Activated CD4-positive, CD25-positive, alpha-beta regulatory T cell treated with anti-CD3 and anti-CD28 coated beads, Interleukin-2, amount 50 U/mL, for 24 hours (primary cell): ENCODE measurements around the gene RGS6.

Source experiments
- ATAC-seq, 2 donors: fragments of 150-1000 bp; cut with Tn5 transposase; one replicate each; pipeline ENCODE4 v1.10.0; 2021; ENCODE audit warnings: mild to moderate bottlenecking in 1 of 2, moderate library complexity in 1 of 2

The RGS6 gene

GRCh38 chr14:72332046-72332445, 399.8 kb downstream of the RGS6 start:
- ATAC-seq = no peak

DNA sequence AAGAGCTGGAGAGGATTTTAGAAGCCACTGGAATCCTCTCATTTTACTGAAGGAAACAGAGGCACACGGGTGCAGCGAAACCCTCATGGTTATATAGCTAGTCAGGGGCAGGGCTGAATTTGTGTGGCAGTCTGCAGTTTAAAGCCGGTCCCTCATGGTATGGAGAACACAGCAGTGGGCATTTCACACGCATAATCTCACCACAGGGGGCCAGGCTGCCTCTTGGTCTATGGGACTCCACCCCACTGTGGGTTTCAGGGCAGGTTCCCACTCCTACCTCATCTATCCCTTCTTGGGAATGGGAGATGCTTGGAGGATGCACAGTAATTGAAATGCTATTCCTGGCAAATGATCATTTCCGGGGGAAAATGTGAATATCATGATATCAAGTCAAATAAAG, 400.6 kb downstream of the RGS6 start:
- no peak for ATAC-seq

DNA sequence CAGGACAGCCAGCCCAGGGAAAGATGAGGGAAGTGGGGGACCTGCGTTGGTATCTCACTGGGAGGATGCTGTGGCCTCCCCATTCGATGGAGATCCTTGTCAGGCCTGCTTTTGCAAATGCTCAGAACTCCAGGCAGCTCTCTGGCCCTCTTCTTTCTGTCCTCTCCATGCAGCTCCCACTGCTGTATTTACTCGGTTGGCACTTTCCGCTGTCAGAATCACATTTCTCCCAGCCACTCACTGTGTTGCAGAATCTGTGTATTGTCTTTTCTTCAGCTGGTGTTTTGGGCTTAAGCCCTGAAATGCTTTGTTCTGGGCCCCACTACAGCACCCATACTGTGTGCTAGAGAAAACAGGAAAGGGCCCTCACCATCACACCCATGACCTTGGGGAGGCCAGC, 401.1 kb downstream of the RGS6 start:
- ATAC-seq = no peak

DNA sequence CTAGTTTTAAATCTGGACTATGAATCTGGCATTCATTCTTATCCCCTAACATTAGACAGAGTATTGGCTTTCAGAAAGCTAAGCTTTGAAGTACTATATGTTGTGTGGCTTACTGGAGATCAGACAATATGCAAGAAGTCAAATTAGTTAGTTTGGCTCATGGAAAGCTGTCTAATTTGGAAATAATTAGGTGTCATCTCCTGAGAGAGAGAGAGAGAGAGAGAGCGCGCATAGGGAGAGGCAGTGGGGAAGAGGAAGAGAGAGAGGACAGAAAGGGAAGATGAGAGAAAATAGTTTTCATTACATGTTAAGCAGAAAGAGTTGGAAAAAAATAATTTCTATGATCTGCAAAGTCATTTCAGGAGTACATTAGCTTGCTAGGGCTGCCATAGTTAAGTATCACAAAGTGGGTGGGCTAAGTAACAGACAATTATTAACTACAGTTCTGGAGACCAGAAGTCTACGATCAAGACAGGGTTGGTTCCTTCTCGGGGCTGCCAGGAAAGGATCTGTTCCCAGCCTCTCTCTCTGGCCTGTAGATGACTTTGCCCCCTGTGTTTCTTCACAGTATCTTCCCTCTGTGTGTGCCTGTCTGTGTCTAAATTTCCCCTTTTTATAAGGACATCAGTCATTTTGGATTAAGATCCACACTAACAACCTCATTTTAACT, 404.2 kb downstream of the RGS6 start:
- no peak for ATAC-seq

GRCh38 chr14:72341237-72341636, 409.0 kb downstream of the RGS6 start:
- ATAC-seq = no peak

DNA sequence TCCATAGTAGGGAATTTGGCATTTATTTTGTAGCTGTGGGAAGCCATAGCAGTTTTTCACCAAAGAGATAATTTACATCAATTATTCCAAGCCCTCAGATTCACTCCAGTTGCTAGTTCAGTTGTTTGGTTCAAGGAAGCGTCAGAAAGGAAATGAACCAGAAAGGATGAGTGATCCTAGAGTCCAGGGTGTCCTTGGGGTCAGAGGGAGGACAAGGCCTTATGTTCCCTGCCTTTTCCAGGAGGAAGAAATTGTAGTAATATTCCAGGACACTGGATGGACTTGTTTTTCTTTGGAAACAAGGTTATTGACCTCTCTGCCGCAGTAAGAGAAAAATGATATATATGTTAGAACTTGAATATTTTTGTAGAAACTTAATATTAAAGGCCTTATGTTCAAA, 409.5 kb downstream of the RGS6 start:
- no peak for ATAC-seq

- ATAC-seq = no peak
Measured at GRCh38 chr14:72347118-72347517, 414.9 kb downstream of the RGS6 start.

DNA sequence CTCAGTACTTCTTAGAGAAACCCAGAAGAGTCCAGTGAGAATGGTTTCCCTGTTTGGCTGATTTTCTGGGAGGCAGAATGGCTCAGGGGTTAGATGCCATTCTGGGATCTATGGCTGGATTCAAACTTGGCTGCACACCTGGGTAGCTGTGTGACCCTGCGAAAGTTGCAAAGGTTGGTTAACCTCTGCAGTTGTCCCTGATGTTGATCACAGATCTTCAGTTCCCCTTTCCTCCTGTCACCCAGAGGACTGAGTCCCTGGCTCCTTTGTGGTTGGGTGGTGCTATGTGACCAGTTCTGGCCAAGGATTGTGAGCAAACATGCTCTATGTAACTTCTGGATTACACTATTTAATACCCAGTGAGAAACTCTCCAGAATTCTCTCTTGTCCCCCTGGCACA, 418.0 kb downstream of the RGS6 start:
- no peak for ATAC-seq

DNA sequence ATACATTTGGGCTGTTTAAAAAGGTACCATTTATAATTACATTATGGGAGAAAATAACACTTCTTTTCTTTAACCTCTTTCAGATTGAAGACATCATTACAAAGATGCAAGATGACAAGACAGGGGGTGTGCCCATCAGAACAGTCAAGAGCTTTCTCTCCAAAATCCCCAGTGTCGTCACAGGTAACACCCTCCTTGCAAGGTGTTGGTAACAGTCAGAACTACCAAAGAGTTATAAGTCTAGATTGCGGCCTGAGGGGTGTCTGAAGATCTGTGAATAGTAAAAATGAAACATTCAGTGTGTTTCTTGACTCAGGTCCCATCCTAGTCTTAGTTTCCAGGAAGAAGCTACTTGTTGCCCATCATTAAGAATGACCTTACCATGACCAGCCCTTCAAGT, 419.8 kb downstream of the RGS6 start:
- ATAC-seq = no peak

DNA sequence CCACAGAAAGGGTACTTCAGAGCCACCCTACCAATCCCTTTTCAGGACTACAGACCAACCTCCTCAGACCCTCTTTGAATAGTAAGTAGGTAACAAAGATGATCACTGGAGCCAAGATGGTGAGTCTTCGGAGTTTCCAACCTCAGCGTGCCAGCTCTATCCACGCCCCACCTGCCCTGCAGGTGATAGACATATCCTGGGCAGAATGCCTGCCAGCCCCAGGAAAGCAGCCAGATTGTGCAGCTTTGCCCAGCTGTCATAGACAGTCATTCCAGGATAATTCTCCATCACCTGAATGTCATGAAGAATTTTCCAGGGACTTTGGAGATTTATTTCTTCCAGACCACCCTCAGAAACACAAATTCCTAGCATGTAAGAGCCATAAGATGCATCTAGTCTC, 434.4 kb downstream of the RGS6 start:
- no peak for ATAC-seq

GRCh38 chr14:72369106-72369505, 436.9 kb downstream of the RGS6 start:
- ATAC-seq = no peak

GRCh38 chr14:72377016-72377415, 444.8 kb downstream of the RGS6 start:
- ATAC-seq = no peak

DNA sequence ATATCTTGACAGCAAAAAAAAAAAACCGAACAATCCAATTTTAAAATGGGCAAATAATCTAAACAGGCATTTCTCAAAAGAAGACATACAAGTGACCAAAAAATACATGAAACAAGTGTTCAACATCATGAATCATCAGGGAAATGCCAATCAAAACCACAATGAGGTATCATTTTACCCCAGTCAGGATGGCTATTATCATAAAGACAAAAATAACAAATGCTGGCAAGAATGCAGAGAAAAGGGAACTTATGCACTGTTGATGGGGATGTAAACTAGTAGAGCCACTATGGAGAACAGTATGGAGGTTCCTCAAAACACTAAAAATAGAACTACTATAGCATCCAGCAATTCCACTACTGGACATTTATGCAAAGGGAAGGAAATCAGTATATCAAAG, 448.2 kb downstream of the RGS6 start:
- no peak for ATAC-seq

GRCh38 chr14:72383865-72384264, 451.6 kb downstream of the RGS6 start:
- ATAC-seq = no peak

DNA sequence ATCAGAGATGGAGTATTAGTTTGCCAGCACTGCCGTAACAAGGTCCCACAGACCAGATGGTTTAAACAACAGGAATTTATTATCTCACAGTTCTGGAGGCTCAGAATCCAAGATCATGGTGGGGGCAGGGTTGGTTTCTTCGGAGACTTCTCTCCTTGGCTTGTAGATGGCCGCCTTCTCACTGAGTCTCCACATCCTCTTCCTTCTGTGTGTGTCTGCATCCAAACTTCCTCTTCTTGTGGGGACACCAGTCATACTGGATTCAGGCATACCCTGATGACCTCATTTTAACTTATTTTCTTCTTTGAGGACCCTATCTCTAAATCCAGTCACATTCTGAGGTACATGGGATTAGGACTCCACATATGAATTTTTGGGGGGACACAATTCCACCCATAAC, 455.5 kb downstream of the RGS6 start:
- ATAC-seq = no peak

DNA sequence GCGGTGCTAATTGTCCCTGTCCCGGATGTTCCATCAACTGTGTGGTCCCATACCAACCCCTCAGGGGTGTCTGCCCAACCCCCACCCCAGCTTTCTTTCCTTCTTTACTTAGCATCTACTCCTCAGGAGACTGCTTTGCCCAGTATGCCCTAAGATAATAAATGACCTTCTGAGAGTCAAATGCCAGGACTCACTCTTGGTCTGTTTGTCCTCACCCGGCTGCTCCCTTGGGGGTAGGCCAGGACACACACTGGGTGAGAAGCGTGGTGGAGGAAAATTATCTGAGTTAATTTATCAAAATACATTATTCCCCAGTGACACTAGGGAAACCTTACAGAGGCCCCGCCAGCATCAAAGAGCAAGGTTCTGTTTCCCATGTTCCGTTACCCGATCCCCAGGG, 457.0 kb downstream of the RGS6 start:
- no peak for ATAC-seq

- no peak for ATAC-seq
Measured at GRCh38 chr14:72401101-72401625, 468.9 kb downstream of the RGS6 start.

DNA sequence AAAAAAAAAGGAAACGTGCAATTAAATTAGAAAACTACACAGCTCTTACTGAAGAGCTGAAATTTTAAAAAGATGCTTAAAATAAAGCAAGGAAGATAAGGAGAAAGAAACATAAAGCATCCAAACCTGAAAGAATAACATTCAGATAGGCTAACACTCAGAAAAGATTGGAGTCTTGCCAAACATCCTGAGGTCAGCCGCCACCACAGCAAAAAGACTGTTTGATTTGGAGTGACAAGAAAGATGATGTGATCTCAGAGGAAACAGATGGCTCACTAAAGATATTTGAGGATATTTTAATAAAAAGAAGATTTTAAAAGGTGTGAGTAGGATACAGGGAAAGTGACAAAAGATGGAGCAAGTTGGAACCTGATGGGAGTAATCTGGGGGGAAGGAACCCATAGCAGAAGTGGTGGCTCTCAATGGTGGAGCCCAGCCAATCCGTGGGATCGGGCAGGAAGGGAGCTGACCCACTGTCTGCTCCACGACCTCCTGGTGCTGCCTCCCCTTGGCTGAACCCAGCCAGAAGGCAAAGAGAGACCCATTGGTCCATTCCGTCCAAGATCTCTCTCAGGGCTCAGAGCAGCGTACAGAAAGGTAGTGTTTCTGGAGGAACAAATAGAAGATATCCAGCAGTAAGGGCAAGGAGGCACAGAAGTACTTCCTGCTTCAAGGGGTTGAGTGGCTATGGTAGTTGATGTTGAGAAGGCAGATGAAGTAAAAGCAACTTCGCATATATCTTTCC, 469.6 kb downstream of the RGS6 start:
- no peak for ATAC-seq

GRCh38 chr14:72402377-72402772, 470.1 kb downstream of the RGS6 start:
- no peak for ATAC-seq

GRCh38 chr14:72404106-72404774, 472.0 kb downstream of the RGS6 start:
- ATAC-seq = no peak

- no peak for ATAC-seq
Measured at GRCh38 chr14:72404998-72405397, 472.8 kb downstream of the RGS6 start.

DNA sequence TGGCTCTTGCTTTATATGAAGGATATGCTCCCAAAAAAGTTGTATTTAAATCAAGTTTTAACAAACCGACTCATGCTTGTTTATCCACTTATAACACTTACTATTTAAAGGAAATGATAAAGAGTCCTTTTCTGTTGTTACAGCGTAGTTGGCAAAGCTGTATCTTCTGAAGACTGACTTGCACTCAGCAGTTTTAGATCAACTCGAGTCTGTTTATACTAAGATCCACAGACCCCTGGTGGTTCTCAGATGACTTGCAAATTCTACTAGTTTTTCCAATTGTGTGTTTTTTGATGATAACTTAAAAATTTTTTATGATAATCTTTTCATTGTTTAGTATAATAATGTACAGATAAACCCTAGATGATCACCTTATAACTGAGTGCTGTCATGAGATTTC, 475.8 kb downstream of the RGS6 start:
- ATAC-seq = no peak

- no peak for ATAC-seq
Measured at GRCh38 chr14:72409047-72409446, 476.8 kb downstream of the RGS6 start.
